Caco-2 (cell line): ENCODE measurements around the gene IRF7. TPM values are rescaled to one million over a fixed set of nuclear protein-coding genes. Genes with fewer than 3 reads are reported as not detected.

ENCODE experiments used
- BruUV-seq: library from RNA; stranded (reverse); fragments of 400-500 nt; replicated peaks from 2 replicates; lab custom pipeline; 2021; lab: Mats Ljungman, UMichigan
- CTCF ChIA-PET: fragments of 300-600 bp; sonication (Branson Sonifier 250); formaldehyde crosslinking; loops from one replicate; lab custom pipeline; 2022; ENCODE audit warnings: antibody characterized with exemption; lab: Charles Lee
- POLR2A ChIA-PET: fragments of 300-600 bp; sonication (Branson Sonifier 250); formaldehyde crosslinking; loops from one replicate; lab custom pipeline; 2022; ENCODE audit warnings: antibody characterized with exemption; lab: Charles Lee
- DNase-seq, 2 experiments: peaks; one replicate each; pipeline versions ENCODE4 v3.0.0 to v3.0.0-alpha.2; 2020 to 2022
- H3K27me3 ChIP-seq: replicated peaks from 2 replicates; pipeline ENCODE4 v1.6.0; 2011; ENCODE audit warnings: low read length; ENCODE audit not compliant: control insufficient read depth, insufficient read depth
- H3K36me3 ChIP-seq: 2 replicates; pipeline ENCODE4 v1.5.1; 2011; ENCODE audit warnings: low read length; ENCODE audit not compliant: control insufficient read depth, insufficient read depth
- H3K4me1 ChIP-seq: fragments of 250-450 bp; sonication (Bioruptor Pico); 2 replicates; pipeline ENCODE4 v1.5.1; 2020; ENCODE audit warnings: mild to moderate bottlenecking
- H3K4me3 ChIP-seq: 2 replicates; pipeline ENCODE4 v1.5.1; 2011; ENCODE audit warnings: low read depth, mild to moderate bottlenecking, control low read depth, low read length
- H3K9me3 ChIP-seq: fragments of 250-450 bp; sonication (Bioruptor Pico); 2 replicates; pipeline ENCODE4 v1.5.1; 2020; ENCODE audit warnings: mild to moderate bottlenecking, moderate library complexity
- H3K27ac Mint-ChIP-seq: one replicate; pipeline ENCODE4 v1.8.0; 2022; ENCODE audit warnings: mixed read lengths; ENCODE audit not compliant: unreplicated experiment
- H3K27me3 Mint-ChIP-seq: one replicate; pipeline ENCODE4 v1.8.0; 2022; ENCODE audit warnings: mixed read lengths; ENCODE audit not compliant: insufficient read depth, unreplicated experiment
- H3K36me3 Mint-ChIP-seq: one replicate; pipeline ENCODE4 v1.8.0; 2022; ENCODE audit warnings: mild to moderate bottlenecking, mixed read lengths; ENCODE audit not compliant: insufficient read depth, unreplicated experiment
- H3K4me1 Mint-ChIP-seq: one replicate; pipeline ENCODE4 v1.8.0; 2022; ENCODE audit warnings: low read depth, mixed read lengths; ENCODE audit not compliant: unreplicated experiment
- H3K4me3 Mint-ChIP-seq: one replicate; pipeline ENCODE4 v1.8.0; 2022; ENCODE audit warnings: mild to moderate bottlenecking, moderate library complexity, mixed read lengths; ENCODE audit not compliant: unreplicated experiment
- H3K9me3 Mint-ChIP-seq: one replicate; pipeline ENCODE4 v1.8.0; 2022; ENCODE audit warnings: mixed read lengths; ENCODE audit not compliant: unreplicated experiment
- intact Hi-C: fragments of 100-400 bp; cut with micrococcal nuclease; formaldehyde crosslinking; loops from one replicate; pipeline ENCODE4 v1.10.0; 2022; ENCODE audit not compliant: unreplicated experiment
- total RNA-seq: library from RNA; stranded (reverse); gene quantifications from 2 replicates; pipeline ENCODE4 v1.2.3, GENCODE V29; 2022
- TF ChIP-seq, protein P1 (sequence below), 2 experiments: fragments of 200-600 bp in 1 of 2; IDR thresholded peaks; 1 replicate in 1 of 2; 2 replicates in 1 of 2; pipeline versions ENCODE4 v1.5.1 to v1.8.0; 2011 to 2022; ENCODE audit warnings: antibody characterized with exemption in 1 of 2, control low read depth in 1 of 2, inconsistent platforms in 1 of 2, low read depth in 1 of 2, low read length in 1 of 2, mild to moderate bottlenecking in 1 of 2, moderate library complexity in 1 of 2; ENCODE audit not compliant: insufficient read depth in 1 of 2, severe bottlenecking in 1 of 2, unreplicated experiment in 1 of 2

IRF7 gene
- total RNA-seq, 1 experiment from 2014 or later = 27.2 TPM

DNA sequence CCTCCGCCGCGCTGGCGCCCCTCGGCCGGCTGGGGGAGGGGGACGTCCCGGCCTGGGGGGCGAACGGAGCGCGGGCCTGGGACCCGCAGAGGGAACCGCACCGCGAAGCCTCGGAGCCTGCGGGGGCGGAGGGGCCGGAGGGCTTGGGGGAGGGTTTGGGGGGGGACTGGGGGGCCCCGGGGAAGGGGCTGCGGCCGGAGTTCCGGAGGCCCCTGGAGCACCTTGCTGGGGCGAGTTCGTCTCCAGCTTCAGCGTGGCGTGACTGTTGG, 11.5 kb upstream of the IRF7 start:
- intact Hi-C loops = no loop called here
- no peaks in the 10 kb centered on the region for H3K27me3 Mint-ChIP-seq

DNA sequence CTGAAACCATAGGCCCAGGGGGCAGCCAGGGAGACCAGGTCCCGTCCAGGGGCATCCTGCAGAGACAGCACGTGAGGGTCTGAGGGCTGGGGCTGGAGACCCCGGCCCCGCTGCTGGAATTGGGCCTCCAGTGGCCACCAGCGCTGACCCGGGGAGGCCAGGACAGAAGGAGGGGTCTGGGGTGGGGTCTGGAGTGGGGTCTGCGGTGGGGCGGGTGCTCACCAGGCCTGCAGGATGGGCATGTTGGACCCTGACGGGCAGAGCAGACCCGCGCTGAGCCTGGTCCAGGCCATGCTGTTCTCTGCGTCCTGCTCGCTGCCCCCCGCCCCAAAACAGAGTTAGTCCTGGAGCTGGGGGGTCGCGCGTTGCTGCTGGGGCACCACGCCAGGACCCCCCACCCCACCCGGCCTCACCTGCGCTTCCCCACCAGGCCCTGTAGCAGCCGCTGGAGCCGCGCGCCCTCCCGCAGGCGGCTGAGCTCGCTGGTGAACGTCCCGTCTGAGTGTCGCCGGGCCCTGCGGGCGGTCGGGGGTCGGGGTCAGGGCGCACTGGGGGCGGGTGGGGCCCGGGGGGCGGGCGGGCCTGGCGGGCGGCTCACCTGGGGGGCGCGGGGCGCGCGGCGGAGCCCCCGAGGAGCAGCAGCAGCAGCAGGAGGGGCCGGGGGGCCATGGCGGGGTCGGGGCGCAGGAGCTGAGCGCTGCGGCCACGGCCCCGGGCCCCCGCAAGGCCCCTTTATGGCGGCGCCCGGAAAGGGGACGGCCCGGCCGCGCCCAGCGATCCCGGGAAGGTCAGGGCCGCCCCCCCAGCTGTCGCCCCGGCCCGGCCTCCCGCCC, 10.9 kb upstream of the IRF7 start, which contains the start of gene SCT:
Gene SCT (minus strand): TSS at position 707 of the 833 bp plus-strand sequence. CDS start 38 bp downstream, at position 669.
- peak within 1 kb of the TSS; percentile 12 for H3K4me3 Mint-ChIP-seq

More for the DNA sequence above, 11.5 kb upstream of the IRF7 start:
- H3K4me3 ChIP-seq = no peak overlapping the region
- H3K27ac Mint-ChIP-seq = no peak overlapping the region
- H3K27me3 ChIP-seq = no peaks in the 10 kb centered on the region
- BruUV-seq = no TSS peak
- no peak overlapping the region for H3K4me3 Mint-ChIP-seq
- DNase-seq = no peak
- H3K4me1 Mint-ChIP-seq = peaks cover 20% of the 10 kb centered on the region
- peaks cover 35% of the 10 kb centered on the region for H3K36me3 Mint-ChIP-seq
- POLR2A ChIA-PET = no interaction called here
- TF ChIP-seq, protein P1, sequence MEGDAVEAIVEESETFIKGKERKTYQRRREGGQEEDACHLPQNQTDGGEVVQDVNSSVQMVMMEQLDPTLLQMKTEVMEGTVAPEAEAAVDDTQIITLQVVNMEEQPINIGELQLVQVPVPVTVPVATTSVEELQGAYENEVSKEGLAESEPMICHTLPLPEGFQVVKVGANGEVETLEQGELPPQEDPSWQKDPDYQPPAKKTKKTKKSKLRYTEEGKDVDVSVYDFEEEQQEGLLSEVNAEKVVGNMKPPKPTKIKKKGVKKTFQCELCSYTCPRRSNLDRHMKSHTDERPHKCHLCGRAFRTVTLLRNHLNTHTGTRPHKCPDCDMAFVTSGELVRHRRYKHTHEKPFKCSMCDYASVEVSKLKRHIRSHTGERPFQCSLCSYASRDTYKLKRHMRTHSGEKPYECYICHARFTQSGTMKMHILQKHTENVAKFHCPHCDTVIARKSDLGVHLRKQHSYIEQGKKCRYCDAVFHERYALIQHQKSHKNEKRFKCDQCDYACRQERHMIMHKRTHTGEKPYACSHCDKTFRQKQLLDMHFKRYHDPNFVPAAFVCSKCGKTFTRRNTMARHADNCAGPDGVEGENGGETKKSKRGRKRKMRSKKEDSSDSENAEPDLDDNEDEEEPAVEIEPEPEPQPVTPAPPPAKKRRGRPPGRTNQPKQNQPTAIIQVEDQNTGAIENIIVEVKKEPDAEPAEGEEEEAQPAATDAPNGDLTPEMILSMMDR (IDR thresholded peaks at IDR 0.05; ENCODE audit: insufficient read depth in 1 of 2, low read depth in 1 of 2, low read length in 1 of 2, severe bottlenecking in 1 of 2, unreplicated experiment in 1 of 2) = no peak
- peaks cover 25% of the 10 kb centered on the region for H3K4me1 ChIP-seq
- no peaks in the 10 kb centered on the region for H3K36me3 ChIP-seq
- peaks cover 11% of the 10 kb centered on the region for H3K9me3 Mint-ChIP-seq
- no peaks in the 10 kb centered on the region for H3K9me3 ChIP-seq
- CTCF ChIA-PET = no interaction called here

DNA sequence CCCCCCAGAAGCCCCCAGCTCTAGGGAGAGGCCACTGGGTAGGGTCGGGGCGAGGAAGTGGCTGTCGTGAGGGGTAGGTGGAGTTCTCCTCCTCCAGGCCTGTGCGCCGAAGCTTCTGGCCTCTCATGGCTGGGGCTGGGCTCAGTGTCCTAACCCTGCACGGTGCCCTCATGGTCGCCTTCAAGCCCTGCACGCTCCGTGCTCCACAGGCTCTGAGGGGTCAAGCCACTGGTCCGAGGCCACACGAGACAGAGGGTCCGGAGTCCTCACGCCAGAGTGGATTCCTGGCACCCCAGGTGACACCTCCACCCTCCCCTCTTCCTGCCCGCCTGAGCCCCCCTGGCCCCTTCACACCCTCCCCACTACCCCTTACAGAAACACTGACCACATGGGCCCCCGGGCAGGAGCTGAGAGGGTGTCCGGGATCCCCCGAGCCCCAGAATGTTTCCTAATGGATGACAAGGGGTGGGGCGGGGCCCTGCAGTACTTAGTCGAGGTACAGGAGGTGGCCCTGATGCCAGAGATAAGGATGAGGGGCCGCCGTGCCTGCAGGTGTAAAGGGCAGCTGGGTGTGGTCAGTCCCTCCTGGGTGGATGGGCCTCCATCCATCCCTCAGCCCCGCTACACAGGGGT, 10.0 kb upstream of the IRF7 start:
- CTCF ChIA-PET = no interaction called here
- Mint-ChIP-seq H3K4me3 (peak overlapping the region; percentile 69), H3K27me3 (no peaks in the 10 kb centered on the region), H3K36me3 (peaks cover 49% of the 10 kb centered on the region), H3K27ac (peak overlapping the region; percentile 50), H3K4me1 (peaks cover 20% of the 10 kb centered on the region), H3K9me3 (peaks cover 11% of the 10 kb centered on the region)
- POLR2A ChIA-PET = no interaction called here
- Histone ChIP-seq H3K9me3 (no peaks in the 10 kb centered on the region), H3K36me3 (no peaks in the 10 kb centered on the region), H3K27me3 (no peaks in the 10 kb centered on the region), H3K4me1 (peaks cover 25% of the 10 kb centered on the region), H3K4me3 (peak overlapping the region; percentile 54)
- BruUV-seq = no TSS peak
- intact Hi-C loops = no loop called here
- peak in 1 of 2 experiments; percentile 79 for DNase-seq
- TF ChIP-seq, protein P1 (IDR thresholded peaks at IDR 0.05; ENCODE audit: insufficient read depth in 1 of 2, low read depth in 1 of 2, low read length in 1 of 2, severe bottlenecking in 1 of 2, unreplicated experiment in 1 of 2) = no peak

More for the DNA sequence above, 10.9 kb upstream of the IRF7 start, which contains the start of gene SCT:
- Mint-ChIP-seq H3K27me3 (no peaks in the 10 kb centered on the region), H3K27ac (peak within 1 kb of the TSS; percentile 36), H3K36me3 (peaks cover 40% of the 10 kb centered on the region), H3K4me1 (peaks cover 20% of the 10 kb centered on the region), H3K9me3 (peaks cover 11% of the 10 kb centered on the region)
- ChIA-PET POLR2A (no interaction called here), CTCF (no interaction called here)
- no peaks in the 10 kb centered on the region for H3K9me3 ChIP-seq
- no peak for DNase-seq
- no peaks in the 10 kb centered on the region for H3K36me3 ChIP-seq
- peak within 1 kb of the TSS; percentile 54 for H3K4me3 ChIP-seq
- TF ChIP-seq, protein P1 (IDR thresholded peaks at IDR 0.05; ENCODE audit: insufficient read depth in 1 of 2, low read depth in 1 of 2, low read length in 1 of 2, severe bottlenecking in 1 of 2, unreplicated experiment in 1 of 2) = no peak
- intact Hi-C loops = no loop called here
- BruUV-seq = no TSS peak
- no peaks in the 10 kb centered on the region for H3K27me3 ChIP-seq
- H3K4me1 ChIP-seq = peaks cover 25% of the 10 kb centered on the region
